HepG2 (cell line): ENCODE results near the gene COASY. TPM values are rescaled to one million over a fixed set of nuclear protein-coding genes. Genes with fewer than 3 reads are reported as not detected.

Experiments used
- CBX5 ChIP-seq: sonication (generic); formaldehyde crosslinking; IDR thresholded peaks from 2 replicates; pipeline ENCODE4 v1.4.0; 2020; ENCODE audit warnings: missing genetic modification reagents, borderline replicate concordance
- HOXA5 ChIP-seq: sonication (generic); formaldehyde crosslinking; IDR thresholded peaks from 2 replicates; pipeline ENCODE4 v1.4.0; 2020; ENCODE audit warnings: missing genetic modification reagents
- KAT2B ChIP-seq: fragments of 150-350 bp; IDR thresholded peaks from 2 replicates; pipeline ENCODE4 v1.6.1; 2014; ENCODE audit warnings: low read depth, low read length, borderline replicate concordance
- MAFF ChIP-seq: IDR thresholded peaks from 2 replicates; pipeline ENCODE4 v1.6.1; 2011; ENCODE audit warnings: low read depth, low read length, improper control_type of control experiment
- MTA1 ChIP-seq: sonication (generic); formaldehyde crosslinking; IDR thresholded peaks from 2 replicates; pipeline ENCODE4 v1.4.0; 2020; ENCODE audit warnings: missing genetic modification reagents, mild to moderate bottlenecking, borderline replicate concordance
- MZF1 ChIP-seq: sonication (generic); formaldehyde crosslinking; IDR thresholded peaks from 2 replicates; pipeline ENCODE4 v1.8.1; 2023; ENCODE audit warnings: mild to moderate bottlenecking, missing genetic modification reagents, borderline replicate concordance
- NPAS2 ChIP-seq: sonication (generic); formaldehyde crosslinking; IDR thresholded peaks from 2 replicates; pipeline ENCODE4 v1.8.0; 2022; ENCODE audit warnings: mild to moderate bottlenecking, missing genetic modification reagents, borderline replicate concordance
- RFX1 ChIP-seq: fragments of 450-650 bp; IDR thresholded peaks from 2 replicates; pipeline ENCODE4 v1.6.1; 2017
- SKI ChIP-seq: fragments of 450-650 bp; IDR thresholded peaks from one replicate; pipeline ENCODE4 v1.6.1; 2018; ENCODE audit warnings: mild to moderate bottlenecking; ENCODE audit not compliant: partially characterized antibody
- SMYD3 ChIP-seq: sonication (generic); formaldehyde crosslinking; IDR thresholded peaks from 2 replicates; pipeline ENCODE4 v1.8.1; 2023; ENCODE audit warnings: mild to moderate bottlenecking, missing genetic modification reagents
- TFDP2 ChIP-seq: sonication (generic); formaldehyde crosslinking; IDR thresholded peaks from 2 replicates; pipeline ENCODE4 v1.4.0; 2020; ENCODE audit warnings: missing genetic modification reagents
- WIZ ChIP-seq: sonication (generic); formaldehyde crosslinking; IDR thresholded peaks from 2 replicates; pipeline ENCODE4 v1.5.1; 2020; ENCODE audit warnings: mild to moderate bottlenecking, missing genetic modification reagents
- ZBTB1 ChIP-seq: sonication (generic); formaldehyde crosslinking; IDR thresholded peaks from 2 replicates; pipeline ENCODE4 v1.4.0; 2020; ENCODE audit warnings: missing genetic modification reagents, borderline replicate concordance
- ZNF232 ChIP-seq: sonication (generic); formaldehyde crosslinking; IDR thresholded peaks from 2 replicates; pipeline ENCODE4 v1.4.0; 2020; ENCODE audit warnings: missing genetic modification reagents, borderline replicate concordance
- ZNF253 ChIP-seq: sonication (generic); formaldehyde crosslinking; IDR thresholded peaks from 2 replicates; pipeline ENCODE4 v1.8.0; 2022; ENCODE audit warnings: mild to moderate bottlenecking, missing genetic modification reagents, borderline replicate concordance
- ZNF276 ChIP-seq: sonication (generic); formaldehyde crosslinking; IDR thresholded peaks from 2 replicates; pipeline ENCODE4 v1.4.0; 2020; ENCODE audit warnings: mild to moderate bottlenecking, low read depth, missing genetic modification reagents
- ZNF326 ChIP-seq: sonication (generic); formaldehyde crosslinking; IDR thresholded peaks from 2 replicates; pipeline ENCODE4 v1.4.0; 2020; ENCODE audit warnings: missing genetic modification reagents, borderline replicate concordance
- ZNF563 ChIP-seq: sonication (generic); formaldehyde crosslinking; IDR thresholded peaks from 2 replicates; pipeline ENCODE4 v1.8.0; 2022; ENCODE audit warnings: mild to moderate bottlenecking, moderate library complexity, missing genetic modification reagents
- ZNF770 ChIP-seq: sonication (generic); formaldehyde crosslinking; IDR thresholded peaks from 2 replicates; pipeline ENCODE4 v1.5.0; 2020; ENCODE audit warnings: mild to moderate bottlenecking, missing genetic modification reagents
- ZNF788 ChIP-seq: sonication (generic); formaldehyde crosslinking; IDR thresholded peaks from 2 replicates; pipeline ENCODE4 v1.5.0; 2020; ENCODE audit warnings: mild to moderate bottlenecking, missing genetic modification reagents, borderline replicate concordance
- ZNF816 ChIP-seq: sonication (generic); formaldehyde crosslinking; IDR thresholded peaks from 2 replicates; pipeline ENCODE4 v1.8.0; 2022; ENCODE audit warnings: missing genetic modification reagents, mild to moderate bottlenecking, borderline replicate concordance
- polyA plus RNA-seq, 8 experiments: library from polyadenylated mRNA; depleted of rRNA in 3 of 8; stranded (reverse) in 7 of 8; unstranded in 1 of 8; fragments of >200 nt; fragmentation: Illumina TruSeq in 4 of 8; extraction: Trizol in 4 of 8; gene quantifications; 2 replicates each; pipeline versions ENCODE4 v1.2.1 to v1.2.3, GENCODE V29; 2011 to 2016; ENCODE audit warnings: low read depth in 4 of 8, missing spikeins in 1 of 8, mixed read lengths in 1 of 8; ENCODE audit not compliant: insufficient read depth in 1 of 8
- total RNA-seq, 5 experiments: library from RNA; depleted of rRNA; stranded (reverse); fragments of >200 nt; fragmentation: Illumina TruSeq; extraction: Trizol; gene quantifications; 2 replicates each; pipeline ENCODE4 v1.2.3, GENCODE V29; 2016; ENCODE audit warnings: low read depth in 1 of 5
- TF ChIP-seq, protein P1 (sequence below): sonication (generic); formaldehyde crosslinking; conservative IDR thresholded peaks from 2 replicates; pipeline ENCODE4 v1.8.0; 2022; ENCODE audit warnings: mild to moderate bottlenecking, moderate library complexity, missing genetic modification reagents
- TF ChIP-seq, protein P2 (sequence below): sonication (generic); formaldehyde crosslinking; IDR thresholded peaks from 2 replicates; pipeline ENCODE4 v1.4.0; 2020; ENCODE audit warnings: missing genetic modification reagents

The COASY gene
- total and polyA plus RNA-seq, 2 of the 13 experiments (the other 11 are each of a cell fraction or from before 2014, with no cell fraction given), result 90.7 to 125 TPM

DNA sequence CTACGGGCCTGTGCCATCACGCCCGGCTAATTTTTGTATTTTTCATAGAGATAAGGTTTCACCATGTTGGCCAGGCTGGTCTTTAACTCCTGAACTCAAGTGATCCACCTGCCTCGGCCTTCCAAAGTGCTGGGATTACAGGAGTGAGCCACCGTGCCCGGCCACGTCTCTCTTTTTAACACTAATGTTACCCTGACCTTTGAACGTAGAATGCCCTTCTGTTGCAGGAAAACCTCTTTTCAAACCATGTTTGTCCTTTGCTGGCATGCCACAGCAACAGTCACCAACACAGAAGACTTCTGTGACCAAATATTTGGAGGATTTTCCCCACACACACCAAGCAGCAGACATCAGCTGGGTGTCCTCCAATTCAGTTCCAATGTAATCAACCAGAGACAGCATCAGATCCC, 17.1 kb upstream of the COASY start (continued):
- TF ChIP-seq ZNF232 (CRISPR knock-in tag), result no peak
- no peak for TF ChIP-seq WIZ (CRISPR knock-in tag)
- TF ChIP-seq NPAS2 (CRISPR knock-in tag), result no peak
- no peak for TF ChIP-seq ZNF276 (CRISPR knock-in tag)
- no peak for TF ChIP-seq MTA1 (CRISPR knock-in tag)
- TF ChIP-seq SKI, result no peak
- no peak for TF ChIP-seq ZNF770 (CRISPR knock-in tag)
- no peak for TF ChIP-seq KAT2B
- no peak for TF ChIP-seq ZNF326
- TF ChIP-seq, protein P1, sequence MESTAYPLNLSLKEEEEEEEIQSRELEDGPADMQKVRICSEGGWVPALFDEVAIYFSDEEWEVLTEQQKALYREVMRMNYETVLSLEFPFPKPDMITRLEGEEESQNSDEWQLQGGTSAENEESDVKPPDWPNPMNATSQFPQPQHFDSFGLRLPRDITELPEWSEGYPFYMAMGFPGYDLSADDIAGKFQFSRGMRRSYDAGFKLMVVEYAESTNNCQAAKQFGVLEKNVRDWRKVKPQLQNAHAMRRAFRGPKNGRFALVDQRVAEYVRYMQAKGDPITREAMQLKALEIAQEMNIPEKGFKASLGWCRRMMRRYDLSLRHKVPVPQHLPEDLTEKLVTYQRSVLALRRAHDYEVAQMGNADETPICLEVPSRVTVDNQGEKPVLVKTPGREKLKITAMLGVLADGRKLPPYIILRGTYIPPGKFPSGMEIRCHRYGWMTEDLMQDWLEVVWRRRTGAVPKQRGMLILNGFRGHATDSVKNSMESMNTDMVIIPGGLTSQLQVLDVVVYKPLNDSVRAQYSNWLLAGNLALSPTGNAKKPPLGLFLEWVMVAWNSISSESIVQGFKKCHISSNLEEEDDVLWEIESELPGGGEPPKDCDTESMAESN, result no peak
- TF ChIP-seq CBX5, result peak; percentile 55
- TF ChIP-seq, protein P2, sequence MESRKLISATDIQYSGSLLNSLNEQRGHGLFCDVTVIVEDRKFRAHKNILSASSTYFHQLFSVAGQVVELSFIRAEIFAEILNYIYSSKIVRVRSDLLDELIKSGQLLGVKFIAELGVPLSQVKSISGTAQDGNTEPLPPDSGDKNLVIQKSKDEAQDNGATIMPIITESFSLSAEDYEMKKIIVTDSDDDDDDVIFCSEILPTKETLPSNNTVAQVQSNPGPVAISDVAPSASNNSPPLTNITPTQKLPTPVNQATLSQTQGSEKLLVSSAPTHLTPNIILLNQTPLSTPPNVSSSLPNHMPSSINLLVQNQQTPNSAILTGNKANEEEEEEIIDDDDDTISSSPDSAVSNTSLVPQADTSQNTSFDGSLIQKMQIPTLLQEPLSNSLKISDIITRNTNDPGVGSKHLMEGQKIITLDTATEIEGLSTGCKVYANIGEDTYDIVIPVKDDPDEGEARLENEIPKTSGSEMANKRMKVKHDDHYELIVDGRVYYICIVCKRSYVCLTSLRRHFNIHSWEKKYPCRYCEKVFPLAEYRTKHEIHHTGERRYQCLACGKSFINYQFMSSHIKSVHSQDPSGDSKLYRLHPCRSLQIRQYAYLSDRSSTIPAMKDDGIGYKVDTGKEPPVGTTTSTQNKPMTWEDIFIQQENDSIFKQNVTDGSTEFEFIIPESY (CRISPR knock-in tag), result no peak
- no peak for TF ChIP-seq ZNF253 (CRISPR knock-in tag)
- no peak for TF ChIP-seq ZNF816 (CRISPR knock-in tag)
- TF ChIP-seq MAFF, result no peak
- 0 out of 2 replicates have a peak, but pooled peaks have one; percentile 40 for TF ChIP-seq HOXA5 (CRISPR knock-in tag)
- no peak for TF ChIP-seq SMYD3 (CRISPR knock-in tag)
- peak; percentile 84 for TF ChIP-seq RFX1
- 0 out of 2 replicates have a peak, but pooled peaks have one; percentile 31 for TF ChIP-seq ZNF788 (CRISPR knock-in tag)
- no peak for TF ChIP-seq TFDP2 (CRISPR knock-in tag)
- no peak for TF ChIP-seq ZBTB1 (CRISPR knock-in tag)
- no peak for TF ChIP-seq MZF1
- no peak for TF ChIP-seq ZNF563 (CRISPR knock-in tag)
